ENCODE data around the gene GPR137.
"Not testable (repeated sequence)": the region's sequence is repeated elsewhere in the genome, so short reads cannot be mapped to it uniquely, and the experiment has no call there.

The GPR137 gene

GRCh38 chr11:64245797-64246620 lies 39.6 kb upstream of the GPR137 start:
- TF ChIP-seq CTCF (conservative IDR thresholded peaks at IDR 0.05; ENCODE audit: low read length): no peak
- H3K4me3 ChIP-seq (ENCODE audit: low read length): peak overlapping the region; percentile 96
- peak; percentile 88 for DNase-seq (ENCODE audit: low read depth)

GRCh38 chr11:64246621-64246870 lies 39.1 kb upstream of the GPR137 start:
- DNase-seq (ENCODE audit: low read depth): not testable (repeated sequence)
- peak overlapping the region; percentile 96 for H3K4me3 ChIP-seq (ENCODE audit: low read length)

GRCh38 chr11:64246871-64247728 lies 38.5 kb upstream of the GPR137 start, which contains the start of gene PPP1R14B:
Gene PPP1R14B (minus strand): TSS chr11:64246943. CDS start chr11:64246673, 270 bp downstream.
- peak within 1 kb of the TSS; percentile 96 for H3K4me3 ChIP-seq (ENCODE audit: low read length)
- TF ChIP-seq CTCF (conservative IDR thresholded peaks at IDR 0.05; ENCODE audit: low read length): no peak
- peak; percentile 80 for DNase-seq (ENCODE audit: low read depth)

GRCh38 chr11:64247729-64248531 lies 37.7 kb upstream of the GPR137 start:
- TF ChIP-seq CTCF (conservative IDR thresholded peaks at IDR 0.05; ENCODE audit: low read length): no peak
- no peak for DNase-seq (ENCODE audit: low read depth)
- peak overlapping the region; percentile 89 for H3K4me3 ChIP-seq (ENCODE audit: low read length)

GRCh38 chr11:64248578-64248977 lies 37.1 kb upstream of the GPR137 start:
- TF ChIP-seq CTCF (conservative IDR thresholded peaks at IDR 0.05; ENCODE audit: low read length): no peak
- H3K4me3 ChIP-seq (ENCODE audit: low read length): no peak overlapping the region

GRCh38 chr11:64249038-64249437 lies 36.6 kb upstream of the GPR137 start:
- no peak for DNase-seq (ENCODE audit: low read depth)
- TF ChIP-seq CTCF (conservative IDR thresholded peaks at IDR 0.05; ENCODE audit: low read length): no peak
- H3K4me3 ChIP-seq (ENCODE audit: low read length): no peak overlapping the region

More at GRCh38 chr11:64248578-64248977, 37.1 kb upstream of the GPR137 start:
- DNase-seq (ENCODE audit: low read depth): no peak

Data from AG10803 (cell line).